HEK293 (cell line): ENCODE results near the gene ZDHHC11.
"Not testable (repeated sequence)": the region's sequence is repeated elsewhere in the genome, so short reads cannot be mapped to it uniquely, and the experiment has no call there.

Source experiments
- ZNF777 ChIP-seq: fragments of 450-650 bp; formaldehyde crosslinking; IDR thresholded peaks from 2 replicates; pipeline ENCODE4 v1.5.1; 2017; ENCODE audit warnings: missing biosample characterization, missing genetic modification characterization, borderline replicate concordance
- TF ChIP-seq, protein P1 (sequence below): fragments of 450-650 bp; formaldehyde crosslinking; IDR thresholded peaks from 2 replicates; pipeline ENCODE4 v1.5.1; 2016; ENCODE audit warnings: missing biosample characterization, missing genetic modification characterization

DNA sequence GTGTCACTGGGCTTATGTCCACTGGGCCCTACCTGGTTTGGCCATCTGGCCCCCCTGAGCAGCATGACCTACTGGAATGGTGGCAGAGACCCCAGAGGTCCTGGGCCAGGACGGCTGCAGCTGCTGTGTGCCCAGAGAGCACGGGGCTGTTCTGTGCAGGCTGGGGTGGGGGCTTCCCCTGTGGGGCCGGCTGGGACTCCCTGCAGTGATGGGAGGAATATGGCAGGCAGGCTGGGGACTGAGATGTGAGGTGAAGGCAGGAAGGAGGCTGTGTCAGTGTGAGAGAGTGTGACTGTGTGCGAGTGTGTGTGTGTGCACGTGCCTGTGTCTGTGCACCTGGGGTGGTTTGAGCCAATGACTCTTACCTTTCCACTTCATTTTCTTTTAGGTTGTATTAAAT lies 37.2 kb downstream of the ZDHHC11 start:
- TF ChIP-seq, protein P1, sequence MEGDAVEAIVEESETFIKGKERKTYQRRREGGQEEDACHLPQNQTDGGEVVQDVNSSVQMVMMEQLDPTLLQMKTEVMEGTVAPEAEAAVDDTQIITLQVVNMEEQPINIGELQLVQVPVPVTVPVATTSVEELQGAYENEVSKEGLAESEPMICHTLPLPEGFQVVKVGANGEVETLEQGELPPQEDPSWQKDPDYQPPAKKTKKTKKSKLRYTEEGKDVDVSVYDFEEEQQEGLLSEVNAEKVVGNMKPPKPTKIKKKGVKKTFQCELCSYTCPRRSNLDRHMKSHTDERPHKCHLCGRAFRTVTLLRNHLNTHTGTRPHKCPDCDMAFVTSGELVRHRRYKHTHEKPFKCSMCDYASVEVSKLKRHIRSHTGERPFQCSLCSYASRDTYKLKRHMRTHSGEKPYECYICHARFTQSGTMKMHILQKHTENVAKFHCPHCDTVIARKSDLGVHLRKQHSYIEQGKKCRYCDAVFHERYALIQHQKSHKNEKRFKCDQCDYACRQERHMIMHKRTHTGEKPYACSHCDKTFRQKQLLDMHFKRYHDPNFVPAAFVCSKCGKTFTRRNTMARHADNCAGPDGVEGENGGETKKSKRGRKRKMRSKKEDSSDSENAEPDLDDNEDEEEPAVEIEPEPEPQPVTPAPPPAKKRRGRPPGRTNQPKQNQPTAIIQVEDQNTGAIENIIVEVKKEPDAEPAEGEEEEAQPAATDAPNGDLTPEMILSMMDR (tag by site-specific recombination): not testable (repeated sequence)
- not testable (repeated sequence) for TF ChIP-seq ZNF777 (tag by site-specific recombination)
